Measurements from ENCODE around the gene GTPBP4. TPM values are rescaled to one million over a fixed set of nuclear protein-coding genes. Genes with fewer than 3 reads are reported as not detected.

The GTPBP4 gene
- total RNA-seq, 1 experiment from 2014 or later = 111 TPM

DNA sequence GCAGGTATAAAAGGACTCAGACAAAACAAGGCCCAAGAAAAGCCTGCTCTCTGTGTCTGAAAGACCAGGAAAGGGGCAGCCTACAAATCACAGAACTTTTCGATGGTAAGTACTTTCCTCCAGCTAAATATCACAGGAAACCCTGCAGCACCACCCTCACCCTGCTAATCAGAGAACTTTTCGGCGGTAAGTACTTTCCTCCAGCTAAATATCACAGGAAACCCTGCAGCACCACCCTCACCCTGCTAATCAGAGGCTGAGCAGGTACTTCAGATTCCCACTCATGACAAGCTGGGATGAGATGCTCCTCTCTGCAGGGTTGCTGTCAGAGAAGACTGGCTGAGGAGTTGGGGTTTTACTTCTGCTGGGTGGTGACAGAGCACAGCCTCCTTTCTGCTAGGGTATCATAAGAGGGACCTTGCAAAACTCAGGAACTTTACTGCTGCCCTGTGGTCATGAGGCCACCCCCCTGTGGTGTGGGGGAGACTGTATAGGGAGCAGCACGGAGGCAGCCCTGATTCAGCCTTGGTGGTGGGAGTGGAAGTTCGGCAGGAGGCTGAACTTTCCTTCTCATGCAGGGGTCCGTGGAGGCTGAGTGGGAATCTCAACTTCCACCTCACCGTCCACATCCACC is 75.1 kb downstream of the GTPBP4 start:
- POLR2A ChIA-PET = no interaction called here
- RAD21 ChIA-PET (ENCODE audit: low non-redundant PET in 1 of 2, low total read pairs in 2 of 2, uncharacterized antibody in 2 of 2, unreplicated experiment in 2 of 2) = no interaction called here
- TF ChIP-seq, protein P1, sequence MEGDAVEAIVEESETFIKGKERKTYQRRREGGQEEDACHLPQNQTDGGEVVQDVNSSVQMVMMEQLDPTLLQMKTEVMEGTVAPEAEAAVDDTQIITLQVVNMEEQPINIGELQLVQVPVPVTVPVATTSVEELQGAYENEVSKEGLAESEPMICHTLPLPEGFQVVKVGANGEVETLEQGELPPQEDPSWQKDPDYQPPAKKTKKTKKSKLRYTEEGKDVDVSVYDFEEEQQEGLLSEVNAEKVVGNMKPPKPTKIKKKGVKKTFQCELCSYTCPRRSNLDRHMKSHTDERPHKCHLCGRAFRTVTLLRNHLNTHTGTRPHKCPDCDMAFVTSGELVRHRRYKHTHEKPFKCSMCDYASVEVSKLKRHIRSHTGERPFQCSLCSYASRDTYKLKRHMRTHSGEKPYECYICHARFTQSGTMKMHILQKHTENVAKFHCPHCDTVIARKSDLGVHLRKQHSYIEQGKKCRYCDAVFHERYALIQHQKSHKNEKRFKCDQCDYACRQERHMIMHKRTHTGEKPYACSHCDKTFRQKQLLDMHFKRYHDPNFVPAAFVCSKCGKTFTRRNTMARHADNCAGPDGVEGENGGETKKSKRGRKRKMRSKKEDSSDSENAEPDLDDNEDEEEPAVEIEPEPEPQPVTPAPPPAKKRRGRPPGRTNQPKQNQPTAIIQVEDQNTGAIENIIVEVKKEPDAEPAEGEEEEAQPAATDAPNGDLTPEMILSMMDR (IDR thresholded peaks at IDR 0.05 in 2 of 3, conservative IDR thresholded peaks at IDR 0.05 in 1 of 3; ENCODE audit: borderline replicate concordance in 1 of 3, insufficient read depth in 1 of 3, low read depth in 2 of 3, low read length in 2 of 3) = no peak
- TF ChIP-seq SIN3A (IDR thresholded peaks at IDR 0.05; ENCODE audit: low read depth) (no peak), RAD21 (IDR thresholded peaks at IDR 0.05; ENCODE audit: low read depth) (no peak), CBX3 (IDR thresholded peaks at IDR 0.05; ENCODE audit: low read depth) (no peak), FOSL1 (IDR thresholded peaks at IDR 0.05; ENCODE audit: low read depth) (no peak), EZH2 (IDR thresholded peaks at IDR 0.05) (no peak), POLR2A (IDR thresholded peaks at IDR 0.05; ENCODE audit: borderline replicate concordance, extremely low read depth, insufficient read depth, insufficient read length) (no peak), ZNF274 (IDR thresholded peaks at IDR 0.05; ENCODE audit: low read depth, low read length) (no peak), TCF7L2 (IDR thresholded peaks at IDR 0.05; ENCODE audit: borderline replicate concordance, extremely low read depth, insufficient read depth, insufficient read length) (no peak)

More for the DNA sequence above, 75.1 kb downstream of the GTPBP4 start:
- Histone ChIP-seq H3K4me2 (ENCODE audit: low read length) (no peak overlapping the region), H3K4me1 (ENCODE audit: control insufficient read depth in 1 of 2, insufficient read depth in 2 of 2, low read length in 2 of 2) (no peaks in the 10 kb centered on the region), H3K9ac (ENCODE audit: low read length) (no peak overlapping the region), H3K79me2 (ENCODE audit: insufficient read depth, low read length) (peaks cover 38% of the 10 kb centered on the region), H3K27me3 (ENCODE audit: insufficient read depth, low read length) (no peaks in the 10 kb centered on the region), H3K36me3 (ENCODE audit: control insufficient read depth in 1 of 2, insufficient read depth in 2 of 2, low read length in 2 of 2) (no peaks in the 10 kb centered on the region), H3K9me2 (ENCODE audit: insufficient read depth) (no peaks in the 10 kb centered on the region), H3K9me3 (ENCODE audit: control insufficient read depth in 1 of 2, insufficient read depth in 1 of 2, low read depth in 1 of 2, low read length in 2 of 2) (no peaks in the 10 kb centered on the region), H3K4me3 (replicated peaks in 1 of 2; ENCODE audit: low read depth in 1 of 2, low read length in 2 of 2) (no peak overlapping the region), H4K20me1 (ENCODE audit: insufficient read depth) (0 out of 2 replicates have a peak, but pooled peaks cover 3% of the 10 kb centered on the region), H2AFZ (ENCODE audit: low read depth, low read length, poor library complexity, severe bottlenecking) (no peak overlapping the region), H3K27ac (ENCODE audit: low read depth, low read length) (no peak overlapping the region)
- CTCF ChIA-PET = no interaction called here
- intact Hi-C loops (cut with micrococcal nuclease) = no loop called here
- ATAC-seq = no peak
- no TSS peak for BruUV-seq (replicated peaks)
- DNase-seq (ENCODE audit: low read depth, low spot score) = no peak
